ENCODE results near the gene CCDC142. TPM values are rescaled to one million over a fixed set of nuclear protein-coding genes. Genes with fewer than 3 reads are reported as not detected.
A peak's percentile ranks its signal among the peaks of the same experiment; 100 is the strongest.

Gene CCDC142
- total and polyA plus RNA-seq, 2 of the 8 experiments (the other 6 are each of a cell fraction or from before 2014, with no cell fraction given): 6.0 to 10.7 TPM

DNA sequence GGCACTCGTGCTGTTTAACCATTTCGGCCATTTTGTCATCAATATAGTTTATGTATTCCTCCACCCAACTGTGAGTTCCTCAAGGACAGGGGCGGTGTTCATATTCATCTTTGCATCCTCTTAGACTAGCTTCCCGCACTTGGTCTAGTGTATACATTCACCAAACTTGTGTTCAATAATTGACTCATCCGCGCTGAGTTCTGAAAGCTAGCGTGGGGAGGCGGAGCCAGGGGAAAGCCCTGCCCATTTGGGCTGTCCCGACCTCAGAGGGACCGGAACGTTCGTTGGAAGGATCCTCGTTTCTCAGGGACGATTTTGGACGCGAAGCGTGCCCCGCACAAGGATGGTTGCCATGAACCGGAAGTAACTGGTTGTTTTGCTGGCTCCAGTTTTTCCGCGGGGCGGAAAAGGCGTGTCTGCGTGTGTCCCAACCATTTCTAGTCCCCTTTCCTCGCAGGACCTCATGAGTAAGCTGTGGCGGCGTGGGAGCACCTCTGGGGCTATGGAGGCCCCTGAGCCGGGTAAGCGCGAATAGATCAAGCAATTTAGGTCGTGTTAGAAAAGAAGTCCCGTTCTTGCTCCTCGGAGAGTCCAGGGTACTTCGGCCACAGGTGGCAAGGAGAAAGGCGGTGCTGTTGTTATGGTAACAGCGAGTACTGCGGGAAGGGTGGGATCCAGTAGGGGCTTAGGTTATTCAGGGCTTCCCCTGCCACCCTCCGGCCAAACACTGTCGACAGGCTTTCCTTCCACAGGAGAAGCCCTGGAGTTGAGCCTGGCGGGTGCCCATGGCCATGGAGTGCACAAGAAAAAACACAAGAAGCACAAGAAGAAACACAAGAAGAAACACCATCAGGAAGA lies 27.9 kb downstream of the CCDC142 start, which contains the start of gene INO80B (continued):
- TF ChIP-seq CHD2 (IDR thresholded peaks at IDR 0.05; ENCODE audit: low read length) (peak; percentile 88), SIRT6 (IDR thresholded peaks at IDR 0.05; ENCODE audit: low read length) (no peak), BACH1 (IDR thresholded peaks at IDR 0.05; ENCODE audit: low read length) (peak; percentile 88), MAFK (IDR thresholded peaks at IDR 0.05; ENCODE audit: low read depth, low read length) (peak; percentile 21; the same call in 1 of the 2 replicates), SIN3A (conservative IDR thresholded peaks at IDR 0.05 in 1 of 2, IDR thresholded peaks at IDR 0.05 in 1 of 2; ENCODE audit: low read depth in 1 of 2, low read length in 2 of 2) (peak; percentile 95 to 100; a peak in 3 of 4 replicates), ZNF274 (IDR thresholded peaks at IDR 0.05; ENCODE audit: borderline replicate concordance, extremely low read depth, low read length) (no peak), EP300 (IDR thresholded peaks at IDR 0.05; ENCODE audit: borderline replicate concordance in 1 of 2, low read depth in 2 of 2, low read length in 2 of 2) (peak in 1 of 2 experiments; percentile 77; a peak in 1 of 3 replicates), POLR2A (IDR thresholded peaks at IDR 0.05; ENCODE audit: control extremely low read depth in 1 of 2, low read depth in 2 of 2, low read length in 2 of 2) (peak in 1 of 2 experiments; percentile 75; a peak in 2 of 3 replicates), EGR1 (IDR thresholded peaks at IDR 0.05; ENCODE audit: borderline replicate concordance, low read depth, low read length) (0 out of 2 replicates have a peak, but pooled peaks have one; percentile 24), YY1 (IDR thresholded peaks at IDR 0.05; ENCODE audit: low read depth, low read length) (peak; percentile 99), CHD1 (IDR thresholded peaks at IDR 0.05; ENCODE audit: low read depth, low read length) (no peak), SIX5 (IDR thresholded peaks at IDR 0.05; ENCODE audit: low read depth, low read length) (peak; percentile 93), RBBP5 (IDR thresholded peaks at IDR 0.05; ENCODE audit: borderline replicate concordance, low read depth, low read length) (peak; percentile 31; the same call in 1 of the 2 replicates), BRCA1 (IDR thresholded peaks at IDR 0.05; ENCODE audit: low read depth, low read length) (no peak), SP2 (IDR thresholded peaks at IDR 0.05; ENCODE audit: low read length) (no peak), KDM4A (IDR thresholded peaks at IDR 0.05; ENCODE audit: low read depth, low read length, severe bottlenecking) (peak; percentile 38)
- TF ChIP-seq, protein P1, sequence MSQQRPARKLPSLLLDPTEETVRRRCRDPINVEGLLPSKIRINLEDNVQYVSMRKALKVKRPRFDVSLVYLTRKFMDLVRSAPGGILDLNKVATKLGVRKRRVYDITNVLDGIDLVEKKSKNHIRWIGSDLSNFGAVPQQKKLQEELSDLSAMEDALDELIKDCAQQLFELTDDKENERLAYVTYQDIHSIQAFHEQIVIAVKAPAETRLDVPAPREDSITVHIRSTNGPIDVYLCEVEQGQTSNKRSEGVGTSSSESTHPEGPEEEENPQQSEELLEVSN (IDR thresholded peaks at IDR 0.05): peak; percentile 26; the same call in 1 of the 2 replicates
- TF ChIP-seq, protein P2, sequence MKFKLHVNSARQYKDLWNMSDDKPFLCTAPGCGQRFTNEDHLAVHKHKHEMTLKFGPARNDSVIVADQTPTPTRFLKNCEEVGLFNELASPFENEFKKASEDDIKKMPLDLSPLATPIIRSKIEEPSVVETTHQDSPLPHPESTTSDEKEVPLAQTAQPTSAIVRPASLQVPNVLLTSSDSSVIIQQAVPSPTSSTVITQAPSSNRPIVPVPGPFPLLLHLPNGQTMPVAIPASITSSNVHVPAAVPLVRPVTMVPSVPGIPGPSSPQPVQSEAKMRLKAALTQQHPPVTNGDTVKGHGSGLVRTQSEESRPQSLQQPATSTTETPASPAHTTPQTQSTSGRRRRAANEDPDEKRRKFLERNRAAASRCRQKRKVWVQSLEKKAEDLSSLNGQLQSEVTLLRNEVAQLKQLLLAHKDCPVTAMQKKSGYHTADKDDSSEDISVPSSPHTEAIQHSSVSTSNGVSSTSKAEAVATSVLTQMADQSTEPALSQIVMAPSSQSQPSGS (IDR thresholded peaks at IDR 0.05; ENCODE audit: low read length): peak; percentile 82; the same call in 1 of the 2 replicates

All from H1 (cell line).